AG09309 (cell line): ENCODE results near the gene LARP4.

ENCODE experiments used
- DNase-seq: peaks from one replicate; pipeline ENCODE4 v3.0.0-alpha.2; 2010; ENCODE audit warnings: low read depth
- H3K4me3 ChIP-seq: 2 replicates; pipeline ENCODE4 v1.5.1; 2011; ENCODE audit warnings: mild to moderate bottlenecking, low read depth, low read length, moderate library complexity; ENCODE audit not compliant: control insufficient read depth
- TF ChIP-seq, protein P1 (sequence below): IDR thresholded peaks from 2 replicates; pipeline ENCODE4 v1.5.1; 2011; ENCODE audit warnings: mild to moderate bottlenecking, low read depth, low read length, inconsistent platforms; ENCODE audit not compliant: insufficient read depth, control insufficient read depth; ENCODE audit errors: missing control alignments

The LARP4 gene

GRCh38 chr12:50452795-50453194 lies 52.1 kb downstream of the LARP4 start:
- DNase-seq = no peak
- TF ChIP-seq, protein P1, sequence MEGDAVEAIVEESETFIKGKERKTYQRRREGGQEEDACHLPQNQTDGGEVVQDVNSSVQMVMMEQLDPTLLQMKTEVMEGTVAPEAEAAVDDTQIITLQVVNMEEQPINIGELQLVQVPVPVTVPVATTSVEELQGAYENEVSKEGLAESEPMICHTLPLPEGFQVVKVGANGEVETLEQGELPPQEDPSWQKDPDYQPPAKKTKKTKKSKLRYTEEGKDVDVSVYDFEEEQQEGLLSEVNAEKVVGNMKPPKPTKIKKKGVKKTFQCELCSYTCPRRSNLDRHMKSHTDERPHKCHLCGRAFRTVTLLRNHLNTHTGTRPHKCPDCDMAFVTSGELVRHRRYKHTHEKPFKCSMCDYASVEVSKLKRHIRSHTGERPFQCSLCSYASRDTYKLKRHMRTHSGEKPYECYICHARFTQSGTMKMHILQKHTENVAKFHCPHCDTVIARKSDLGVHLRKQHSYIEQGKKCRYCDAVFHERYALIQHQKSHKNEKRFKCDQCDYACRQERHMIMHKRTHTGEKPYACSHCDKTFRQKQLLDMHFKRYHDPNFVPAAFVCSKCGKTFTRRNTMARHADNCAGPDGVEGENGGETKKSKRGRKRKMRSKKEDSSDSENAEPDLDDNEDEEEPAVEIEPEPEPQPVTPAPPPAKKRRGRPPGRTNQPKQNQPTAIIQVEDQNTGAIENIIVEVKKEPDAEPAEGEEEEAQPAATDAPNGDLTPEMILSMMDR = no peak
- H3K4me3 ChIP-seq = no peak overlapping the region

DNA sequence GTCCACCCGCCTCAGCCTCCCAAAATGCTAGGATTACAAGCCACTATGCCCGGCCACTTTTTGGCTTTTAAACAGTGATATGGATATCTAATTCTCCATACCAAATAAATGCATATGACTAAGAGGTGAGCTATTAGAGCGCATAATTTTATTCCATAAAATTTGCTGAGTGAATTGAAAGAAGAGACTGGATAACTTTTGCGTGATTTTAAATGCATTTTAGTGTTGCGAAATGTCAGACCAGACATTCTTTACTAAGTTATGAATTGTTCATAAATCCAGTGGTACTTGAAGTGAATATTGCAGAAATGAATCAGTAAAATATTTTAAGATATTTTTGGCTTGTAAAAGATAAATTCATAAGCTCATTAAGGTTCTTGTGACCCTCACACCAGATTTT lies 53.2 kb downstream of the LARP4 start:
- no peak overlapping the region for H3K4me3 ChIP-seq
- no peak for DNase-seq

DNA sequence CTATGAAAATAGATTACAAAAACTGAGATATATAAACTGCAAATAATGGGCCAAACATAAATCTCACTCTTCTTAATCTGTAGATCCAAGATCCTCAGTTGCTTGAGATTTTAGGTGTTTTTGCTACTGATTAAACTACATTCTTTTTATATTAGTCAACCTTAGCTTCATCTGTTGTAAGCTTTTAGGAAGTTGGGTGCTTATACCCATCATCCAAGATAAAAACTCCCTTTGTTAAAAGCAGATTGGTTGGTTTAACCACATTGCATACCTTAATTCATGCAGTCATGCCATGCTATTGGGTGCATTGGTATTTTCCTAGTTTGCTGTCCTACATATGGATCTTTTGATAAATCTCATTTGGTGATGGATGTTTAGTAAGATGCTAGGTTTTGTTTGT lies 57.9 kb downstream of the LARP4 start:
- no peak overlapping the region for H3K4me3 ChIP-seq
- TF ChIP-seq, protein P1 = no peak
- DNase-seq = peak; percentile 16

More for the DNA sequence above, 53.2 kb downstream of the LARP4 start:
- TF ChIP-seq, protein P1 = no peak

DNA sequence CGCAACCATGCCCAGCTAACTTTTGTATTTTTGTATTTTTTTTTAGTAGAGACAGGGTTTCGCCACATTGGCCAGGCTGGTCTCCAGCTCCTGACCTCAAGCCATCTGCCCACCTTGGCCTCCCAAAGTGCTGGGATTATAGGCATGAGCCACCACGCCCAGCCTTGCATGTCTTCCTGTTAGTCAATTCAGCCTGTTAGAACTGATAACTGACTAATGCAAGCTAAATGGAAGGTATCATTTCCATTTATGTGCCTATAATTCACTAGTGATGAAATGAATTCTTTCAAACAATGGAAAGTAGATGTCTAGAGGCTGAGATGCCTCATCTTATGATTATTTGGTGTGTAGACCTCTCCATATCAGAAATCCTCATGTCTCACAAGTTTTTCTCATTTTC lies 66.8 kb downstream of the LARP4 start:
- H3K4me3 ChIP-seq = no peak overlapping the region
- TF ChIP-seq, protein P1 = no peak
- DNase-seq = no peak

GRCh38 chr12:50477241-50477832 lies 76.7 kb downstream of the LARP4 start:
- TF ChIP-seq, protein P1 = no peak
- no peak overlapping the region for H3K4me3 ChIP-seq
- DNase-seq = no peak

DNA sequence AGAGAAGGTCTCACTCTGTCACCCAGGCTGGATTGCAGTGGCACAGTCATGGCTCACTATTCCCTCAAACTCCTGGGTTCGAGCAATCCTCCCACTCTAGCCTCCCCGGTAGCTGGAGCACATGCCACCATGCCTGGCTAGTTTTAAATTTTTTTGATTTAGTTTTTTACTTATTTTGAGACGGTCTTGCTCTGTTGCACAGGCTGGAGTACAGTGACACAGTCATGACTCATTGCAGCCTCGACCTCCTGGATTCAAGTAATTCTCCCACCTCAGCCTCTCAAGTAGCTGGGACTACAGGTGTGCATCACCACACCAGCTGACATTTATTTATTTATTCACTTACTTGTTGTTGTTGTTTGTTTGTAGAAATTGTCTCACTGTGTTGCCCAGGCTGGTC lies 81.9 kb downstream of the LARP4 start:
- TF ChIP-seq, protein P1 = no peak
- H3K4me3 ChIP-seq = no peak overlapping the region
- no peak for DNase-seq
